H9 (cell line): ENCODE results near the gene BRWD1. TPM values are rescaled to one million over a fixed set of nuclear protein-coding genes. Genes with fewer than 3 reads are reported as not detected.

Experiments used
- DNase-seq: peaks from one replicate; pipeline ENCODE4 v3.0.0-alpha.2; 2017
- H2AFZ ChIP-seq: one replicate; pipeline ENCODE4 v1.6.1; 2013; ENCODE audit warnings: mild to moderate bottlenecking, low read length, control low read depth, moderate library complexity
- H2AK5ac ChIP-seq: 2 replicates; pipeline ENCODE4 v1.6.1; 2013; ENCODE audit warnings: low read length, control low read depth, mixed read lengths; ENCODE audit not compliant: insufficient read length
- H2BK120ac ChIP-seq: one replicate; pipeline ENCODE4 v1.6.1; 2013; ENCODE audit warnings: low read depth, mild to moderate bottlenecking, low read length, control low read depth, inconsistent platforms; ENCODE audit not compliant: poor library complexity, severe bottlenecking
- H2BK12ac ChIP-seq: 2 replicates; pipeline ENCODE4 v1.6.1; 2013; ENCODE audit warnings: low read length, control low read depth, mixed read lengths, low read depth; ENCODE audit not compliant: insufficient read length
- H2BK15ac ChIP-seq: 2 replicates; pipeline ENCODE4 v1.6.1; 2013; ENCODE audit warnings: low read depth, low read length, control low read depth
- H2BK20ac ChIP-seq: one replicate; pipeline ENCODE4 v1.6.1; 2013; ENCODE audit warnings: low read depth, mild to moderate bottlenecking, low read length, control low read depth, inconsistent platforms; ENCODE audit not compliant: poor library complexity, severe bottlenecking
- H2BK5ac ChIP-seq: 2 replicates; pipeline ENCODE4 v1.6.1; 2013; ENCODE audit warnings: low read length, control low read depth, mixed read lengths; ENCODE audit not compliant: insufficient read length
- H3K14ac ChIP-seq: 2 replicates; pipeline ENCODE4 v1.6.1; 2013; ENCODE audit warnings: low read length, control low read depth; ENCODE audit not compliant: insufficient read depth
- H3K18ac ChIP-seq: 2 replicates; pipeline ENCODE4 v1.6.1; 2013; ENCODE audit warnings: low read depth, mild to moderate bottlenecking, mixed read lengths, low read length, control low read depth; ENCODE audit not compliant: insufficient read length
- H3K23ac ChIP-seq: 2 replicates; pipeline ENCODE4 v1.6.1; 2013; ENCODE audit warnings: low read length, control low read depth, mixed read lengths, low read depth; ENCODE audit not compliant: insufficient read length
- H3K23me2 ChIP-seq: 2 replicates; pipeline ENCODE4 v1.6.1; 2013; ENCODE audit warnings: low read depth, mild to moderate bottlenecking, mixed read lengths, low read length, control low read depth; ENCODE audit not compliant: insufficient read length, poor library complexity, severe bottlenecking
- H3K27ac ChIP-seq: 2 replicates; pipeline ENCODE4 v1.5.1; 2013; ENCODE audit warnings: low read length, control low read depth, mixed read lengths, low read depth; ENCODE audit not compliant: insufficient read length
- H3K27me3 ChIP-seq: 2 replicates; pipeline ENCODE4 v1.6.1; 2013; ENCODE audit warnings: low read length, control low read depth, inconsistent platforms; ENCODE audit not compliant: insufficient read depth
- H3K4ac ChIP-seq: 2 replicates; pipeline ENCODE4 v1.6.1; 2013; ENCODE audit warnings: low read depth, mild to moderate bottlenecking, control low read depth, inconsistent platforms, low read length, moderate library complexity
- H3K4me1 ChIP-seq: 2 replicates; pipeline ENCODE4 v1.6.1; 2013; ENCODE audit warnings: low read length, control low read depth, inconsistent platforms; ENCODE audit not compliant: insufficient read depth
- H3K4me2 ChIP-seq: 2 replicates; pipeline ENCODE4 v1.6.1; 2013; ENCODE audit warnings: low read length, control low read depth, mixed read lengths; ENCODE audit not compliant: insufficient read length, insufficient read depth
- H3K56ac ChIP-seq: 2 replicates; pipeline ENCODE4 v1.6.1; 2013; ENCODE audit warnings: low read depth, mild to moderate bottlenecking, mixed read lengths, low read length, control low read depth; ENCODE audit not compliant: insufficient read length
- H3K79me1 ChIP-seq: 2 replicates; pipeline ENCODE4 v1.6.1; 2013; ENCODE audit warnings: low read depth, mild to moderate bottlenecking, moderate library complexity, low read length, control low read depth, inconsistent platforms; ENCODE audit not compliant: insufficient read depth, poor library complexity, severe bottlenecking
- H3K79me2 ChIP-seq: 2 replicates; pipeline ENCODE4 v1.6.1; 2013; ENCODE audit warnings: low read length, control low read depth, inconsistent platforms; ENCODE audit not compliant: insufficient read depth
- H3K9ac ChIP-seq: 2 replicates; pipeline ENCODE4 v1.6.1; 2013; ENCODE audit warnings: low read length, control low read depth, mixed read lengths; ENCODE audit not compliant: insufficient read length; ENCODE audit errors: extremely low read depth
- H3K9me3 ChIP-seq: one replicate; pipeline ENCODE4 v1.6.1; 2013; ENCODE audit warnings: low read depth, low read length, inconsistent platforms; ENCODE audit not compliant: control insufficient read depth
- H3T11ph ChIP-seq: one replicate; pipeline ENCODE4 v1.6.1; 2013; ENCODE audit warnings: mild to moderate bottlenecking, low read length, control low read depth, inconsistent platforms
- H4K20me1 ChIP-seq: one replicate; pipeline ENCODE4 v1.6.1; 2013; ENCODE audit not compliant: control insufficient read depth, insufficient read length, insufficient read depth
- H4K5ac ChIP-seq: 2 replicates; pipeline ENCODE4 v1.6.1; 2013; ENCODE audit warnings: low read depth, mild to moderate bottlenecking, mixed read lengths, low read length, control low read depth; ENCODE audit not compliant: insufficient read length
- H4K8ac ChIP-seq: replicated peaks from 2 replicates; pipeline ENCODE4 v1.6.1; 2013; ENCODE audit warnings: low read length, control low read depth, mixed read lengths, low read depth; ENCODE audit not compliant: insufficient read length
- H4K91ac ChIP-seq: 2 replicates; pipeline ENCODE4 v1.6.1; 2013; ENCODE audit warnings: low read depth, mild to moderate bottlenecking, moderate library complexity, mixed read lengths, low read length, control low read depth; ENCODE audit not compliant: insufficient read length
- H3K27ac Mint-ChIP-seq, 3 experiments: 2 replicates in 2 of 3; 3 replicates in 1 of 3; pipeline ENCODE4 v1.8.0; 2020 to 2021; ENCODE audit warnings: mixed read lengths in 3 of 3, mild to moderate bottlenecking in 1 of 3, moderate library complexity in 1 of 3
- H3K27me3 Mint-ChIP-seq: 2 replicates; pipeline ENCODE4 v1.8.0; 2021; ENCODE audit warnings: low read depth, mild to moderate bottlenecking, moderate library complexity, mixed read lengths
- H3K36me3 Mint-ChIP-seq, 3 experiments: 2 replicates in 2 of 3; 3 replicates in 1 of 3; pipeline ENCODE4 v1.8.0; 2020 to 2021; ENCODE audit warnings: low read depth in 3 of 3, mixed read lengths in 3 of 3; ENCODE audit not compliant: insufficient read depth in 1 of 3
- H3K4me1 Mint-ChIP-seq, 2 experiments: 2 replicates each; pipeline ENCODE4 v1.8.0; 2020; ENCODE audit warnings: mixed read lengths in 2 of 2
- H3K4me3 Mint-ChIP-seq, 2 experiments: 2 replicates in 1 of 2; 3 replicates in 1 of 2; pipeline ENCODE4 v1.8.0; 2020 to 2021; ENCODE audit warnings: mild to moderate bottlenecking in 2 of 2, mixed read lengths in 2 of 2, moderate library complexity in 1 of 2
- H3K9me3 Mint-ChIP-seq, 2 experiments: 2 replicates in 1 of 2; 3 replicates in 1 of 2; pipeline ENCODE4 v1.8.0; 2020; ENCODE audit warnings: mild to moderate bottlenecking in 2 of 2, mixed read lengths in 2 of 2, moderate library complexity in 1 of 2
- WGBS: extraction: QIAGEN DNeasy Blood & Tissue Kit; methylation state at CpG from one replicate; pipeline ENCODE4 v1.1.7; 2013; ENCODE audit warnings: missing lambda C conversion rate, low lambda C conversion rate, mixed read lengths; ENCODE audit not compliant: insufficient read length; ENCODE audit errors: extremely low coverage; 5-methylcytosine and 5-hydroxymethylcytosine counted together
- total RNA-seq: library from RNA; stranded (reverse); gene quantifications from 2 replicates; pipeline ENCODE4 v1.2.1, GENCODE V29; 2021
- TF ChIP-seq, protein P1 (sequence below): fragments of 200-600 bp; sonication (generic); conservative IDR thresholded peaks from 3 replicates; pipeline ENCODE4 v1.8.0; 2021; ENCODE audit warnings: antibody characterized with exemption, mild to moderate bottlenecking

Gene BRWD1
- total RNA-seq, 1 experiment from 2014 or later, result 48.4 TPM

DNA sequence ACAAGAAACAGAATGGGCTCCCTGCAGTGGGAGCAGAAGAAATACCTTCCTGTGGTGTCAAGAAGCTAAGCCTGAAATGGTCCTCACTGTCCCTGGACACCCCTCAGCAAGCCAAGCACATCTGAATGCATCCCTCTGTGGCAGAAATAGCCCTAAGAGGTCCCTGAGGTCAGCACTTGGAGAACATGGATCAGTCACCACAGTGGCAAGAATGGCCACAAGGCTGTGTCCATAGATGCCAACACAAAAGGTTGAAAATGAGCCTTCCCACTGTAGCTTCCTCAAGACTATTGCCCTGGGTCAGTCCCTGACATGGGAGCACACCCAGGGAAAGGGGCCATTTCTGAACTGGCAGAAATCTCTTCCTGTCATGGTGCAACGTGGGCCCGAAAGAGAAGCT lies 157.9 kb downstream of the BRWD1 start:
- no peaks in the 10 kb centered on the region for H4K20me1 ChIP-seq
- no peaks in the 10 kb centered on the region; the same call in 1 of the 2 replicates for H3K27me3 Mint-ChIP-seq

More for the DNA sequence above, 157.9 kb downstream of the BRWD1 start:
- no peak overlapping the region for H3K56ac ChIP-seq
- no peak overlapping the region for H3K14ac ChIP-seq
- H4K8ac ChIP-seq, result no peak overlapping the region
- no peak overlapping the region for H3K9ac ChIP-seq
- H2BK5ac ChIP-seq, result no peak overlapping the region
- no peak overlapping the region for H4K91ac ChIP-seq
- H3K9me3 ChIP-seq, result no peaks in the 10 kb centered on the region
- no peak overlapping the region for H2AK5ac ChIP-seq
- H3K4me3 Mint-ChIP-seq, result no peak overlapping the region
- WGBS, result no CpG with 5 or more reads among the region's 2 CpGs
- H3T11ph ChIP-seq, result no peak overlapping the region
- peaks cover 9 to 15% of the 10 kb centered on the region in 2 experiments for H3K9me3 Mint-ChIP-seq
- peaks cover 3 to 10% (median 4%) of the 10 kb centered on the region in 3 experiments; a peak in 5 of 7 replicates for H3K36me3 Mint-ChIP-seq
- no peak overlapping the region for H4K5ac ChIP-seq
- H3K23ac ChIP-seq, result no peak overlapping the region
- no peak overlapping the region for H3K27ac ChIP-seq
- no peaks in the 10 kb centered on the region for H3K79me1 ChIP-seq
- H3K18ac ChIP-seq, result no peak overlapping the region
- no peak overlapping the region for H2AFZ ChIP-seq
- H3K27me3 ChIP-seq, result no peaks in the 10 kb centered on the region
- no peak overlapping the region for H3K27ac Mint-ChIP-seq
- no peak for DNase-seq
- no peaks in the 10 kb centered on the region for H3K4me1 Mint-ChIP-seq
- H2BK120ac ChIP-seq, result no peak overlapping the region
- H3K4me1 ChIP-seq, result no peaks in the 10 kb centered on the region
- no peak overlapping the region for H2BK20ac ChIP-seq
- H3K4me2 ChIP-seq, result no peak overlapping the region
- H2BK15ac ChIP-seq, result no peak overlapping the region
- no peaks in the 10 kb centered on the region for H3K23me2 ChIP-seq
- TF ChIP-seq, protein P1, sequence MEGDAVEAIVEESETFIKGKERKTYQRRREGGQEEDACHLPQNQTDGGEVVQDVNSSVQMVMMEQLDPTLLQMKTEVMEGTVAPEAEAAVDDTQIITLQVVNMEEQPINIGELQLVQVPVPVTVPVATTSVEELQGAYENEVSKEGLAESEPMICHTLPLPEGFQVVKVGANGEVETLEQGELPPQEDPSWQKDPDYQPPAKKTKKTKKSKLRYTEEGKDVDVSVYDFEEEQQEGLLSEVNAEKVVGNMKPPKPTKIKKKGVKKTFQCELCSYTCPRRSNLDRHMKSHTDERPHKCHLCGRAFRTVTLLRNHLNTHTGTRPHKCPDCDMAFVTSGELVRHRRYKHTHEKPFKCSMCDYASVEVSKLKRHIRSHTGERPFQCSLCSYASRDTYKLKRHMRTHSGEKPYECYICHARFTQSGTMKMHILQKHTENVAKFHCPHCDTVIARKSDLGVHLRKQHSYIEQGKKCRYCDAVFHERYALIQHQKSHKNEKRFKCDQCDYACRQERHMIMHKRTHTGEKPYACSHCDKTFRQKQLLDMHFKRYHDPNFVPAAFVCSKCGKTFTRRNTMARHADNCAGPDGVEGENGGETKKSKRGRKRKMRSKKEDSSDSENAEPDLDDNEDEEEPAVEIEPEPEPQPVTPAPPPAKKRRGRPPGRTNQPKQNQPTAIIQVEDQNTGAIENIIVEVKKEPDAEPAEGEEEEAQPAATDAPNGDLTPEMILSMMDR, result no peak
- no peak overlapping the region for H3K4ac ChIP-seq
- H2BK12ac ChIP-seq, result no peak overlapping the region
- no peaks in the 10 kb centered on the region for H3K79me2 ChIP-seq
